ENCODE data around the gene RPS24. TPM values are rescaled to one million over a fixed set of nuclear protein-coding genes. Genes with fewer than 3 reads are reported as not detected.

The RPS24 gene
- total and polyA plus RNA-seq, 2 of the 8 experiments (the other 6 are each of a cell fraction or from before 2014, with no cell fraction given) = 2,128 to 3,943 TPM

DNA sequence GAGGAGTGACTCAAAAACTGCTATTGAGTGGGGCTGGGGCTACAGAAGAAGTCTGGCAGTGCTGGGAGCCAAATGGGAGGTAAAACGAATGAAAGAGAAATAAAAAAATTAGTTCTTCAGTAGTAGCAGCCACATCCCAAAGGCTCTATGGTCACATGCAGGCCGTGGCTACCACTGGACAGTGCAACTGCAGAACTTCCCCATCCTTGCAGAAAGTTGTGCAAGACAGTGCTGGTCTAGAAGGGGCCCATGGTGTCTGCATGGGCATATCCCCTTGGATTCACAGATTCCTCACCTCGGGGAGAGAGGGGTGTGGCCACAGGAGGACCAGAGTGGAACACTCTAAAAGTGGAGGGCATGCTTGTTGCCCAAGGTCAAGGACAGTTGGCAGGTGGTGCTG lies 47.6 kb downstream of the RPS24 start:
- POLR2A ChIA-PET (ENCODE audit: partially characterized antibody) = no interaction called here
- no peak for FAIRE-seq
- H3K4me2 ChIP-seq (ENCODE audit: insufficient read depth in 1 of 2, low read depth in 2 of 2, low read length in 2 of 2) = no peak overlapping the region

More for the DNA sequence above, 47.6 kb downstream of the RPS24 start:
- H2AK5ac ChIP-seq (ENCODE audit: low read depth, low read length) = no peak overlapping the region
- no peaks in the 10 kb centered on the region for H3K4me1 ChIP-seq (replicated peaks in 1 of 4; ENCODE audit: control insufficient read depth in 3 of 4, insufficient read depth in 4 of 4, low read length in 3 of 4)
- no peak overlapping the region for H2BK15ac ChIP-seq (ENCODE audit: low read length)
- no peak overlapping the region for H4K5ac ChIP-seq (ENCODE audit: insufficient read length, low read depth, low read length)
- no peak overlapping the region for H2BK120ac ChIP-seq (replicated peaks; ENCODE audit: low read depth, low read length)
- no peak overlapping the region for H2AFZ ChIP-seq (ENCODE audit: low read length)
- no peaks in the 10 kb centered on the region for H4K20me1 ChIP-seq (replicated peaks in 1 of 2; ENCODE audit: control insufficient read depth in 1 of 2, insufficient read depth in 2 of 2, low read length in 2 of 2)
- H3K79me1 ChIP-seq (ENCODE audit: low read depth, low read length) = no peaks in the 10 kb centered on the region
- H3K4ac ChIP-seq (replicated peaks; ENCODE audit: insufficient read length, low read depth, low read length) = no peak overlapping the region
- H3K9me3 ChIP-seq (ENCODE audit: insufficient read depth in 2 of 2, low read depth in 1 of 2, low read length in 1 of 2) = peaks cover 4 to 5% of the 10 kb centered on the region in 2 experiments; a peak in 2 of 4 replicates
- H3K79me2 ChIP-seq (ENCODE audit: control insufficient read depth in 1 of 2, insufficient read depth in 2 of 2, low read length in 2 of 2) = no peaks in the 10 kb centered on the region
- no peaks in the 10 kb centered on the region for H3K23me2 ChIP-seq (ENCODE audit: low read depth, low read length)
- no peak overlapping the region for H2BK20ac ChIP-seq (ENCODE audit: low read length)
- no peaks in the 10 kb centered on the region for H3K36me3 ChIP-seq (ENCODE audit: control insufficient read depth in 2 of 4, insufficient read depth in 4 of 4, low read length in 3 of 4)
- DNase-seq (ENCODE audit: low read depth in 1 of 2, low spot score in 2 of 2) = no peak
- no peak overlapping the region for H2BK12ac ChIP-seq (ENCODE audit: low read depth, low read length)
- 65% methylated on average over 3 of the region's 3 CpGs; no CpG with 5 or more reads in 1 of the 2 experiments for WGBS, 2 experiments (ENCODE audit: extremely low coverage in 1 of 2, insufficient coverage in 1 of 2, insufficient read length in 1 of 2, insufficient replicate concordance in 2 of 2, low coverage in 1 of 2, low lambda C conversion rate in 2 of 2, missing lambda C conversion rate in 1 of 2)
- H3K4me3 ChIP-seq (ENCODE audit: extremely low read depth in 1 of 4, insufficient read depth in 2 of 4, low read depth in 3 of 4, low read length in 4 of 4) = no peak overlapping the region
- CTCF ChIA-PET (ENCODE audit: partially characterized antibody) = no interaction called here
- H3K14ac ChIP-seq (ENCODE audit: insufficient read length) = no peak overlapping the region
- no peak for TF ChIP-seq CHD2 (IDR thresholded peaks at IDR 0.05; ENCODE audit: low read length)
- no peak for TF ChIP-seq RNF2 (IDR thresholded peaks at IDR 0.05; ENCODE audit: borderline replicate concordance, low read depth, low read length, missing control alignments, poor library complexity, severe bottlenecking)
- no peak for TF ChIP-seq BRCA1 (IDR thresholded peaks at IDR 0.05; ENCODE audit: low read depth, low read length)
- no peak for TF ChIP-seq SP4 (IDR thresholded peaks at IDR 0.05; ENCODE audit: low read length)
- no peak for TF ChIP-seq HDAC2 (IDR thresholded peaks at IDR 0.05; ENCODE audit: borderline replicate concordance in 1 of 2, low read depth in 2 of 2, low read length in 2 of 2)
- TF ChIP-seq CBX5 (IDR thresholded peaks at IDR 0.05; ENCODE audit: low read depth, low read length) = no peak
- TF ChIP-seq TCF12 (IDR thresholded peaks at IDR 0.05; ENCODE audit: low read depth, low read length) = no peak
- TF ChIP-seq, protein P1, sequence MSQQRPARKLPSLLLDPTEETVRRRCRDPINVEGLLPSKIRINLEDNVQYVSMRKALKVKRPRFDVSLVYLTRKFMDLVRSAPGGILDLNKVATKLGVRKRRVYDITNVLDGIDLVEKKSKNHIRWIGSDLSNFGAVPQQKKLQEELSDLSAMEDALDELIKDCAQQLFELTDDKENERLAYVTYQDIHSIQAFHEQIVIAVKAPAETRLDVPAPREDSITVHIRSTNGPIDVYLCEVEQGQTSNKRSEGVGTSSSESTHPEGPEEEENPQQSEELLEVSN (IDR thresholded peaks at IDR 0.05) = no peak
- TF ChIP-seq RFX5 (IDR thresholded peaks at IDR 0.05; ENCODE audit: borderline replicate concordance, low read depth, low read length) = no peak
- TF ChIP-seq, protein P2, sequence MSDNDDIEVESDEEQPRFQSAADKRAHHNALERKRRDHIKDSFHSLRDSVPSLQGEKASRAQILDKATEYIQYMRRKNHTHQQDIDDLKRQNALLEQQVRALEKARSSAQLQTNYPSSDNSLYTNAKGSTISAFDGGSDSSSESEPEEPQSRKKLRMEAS (IDR thresholded peaks at IDR 0.05) = no peak
- TF ChIP-seq EGR1 (IDR thresholded peaks at IDR 0.05; ENCODE audit: borderline replicate concordance, low read depth, low read length) = no peak
- no peak for TF ChIP-seq SIRT6 (IDR thresholded peaks at IDR 0.05; ENCODE audit: low read length)
- no peak overlapping the region for H3K27ac ChIP-seq (ENCODE audit: low read depth, low read length)
- no peak overlapping the region for H3K56ac ChIP-seq (replicated peaks; ENCODE audit: insufficient read length, low read depth, low read length)
- H3K18ac ChIP-seq (ENCODE audit: extremely low read depth, low read length) = no peak overlapping the region
- H4K91ac ChIP-seq (replicated peaks; ENCODE audit: insufficient read length, low read length) = no peak overlapping the region
- no peaks in the 10 kb centered on the region for H3K27me3 ChIP-seq (replicated peaks in 1 of 4; ENCODE audit: control insufficient read depth in 3 of 4, extremely low read depth in 1 of 4, insufficient read depth in 3 of 4, low read length in 3 of 4)
- H3K9ac ChIP-seq (replicated peaks in 1 of 4; ENCODE audit: extremely low read depth in 1 of 4, low read depth in 3 of 4, low read length in 3 of 4) = no peak overlapping the region
- H4K8ac ChIP-seq (ENCODE audit: extremely low read depth, insufficient read depth, low read length) = no peak overlapping the region
- no peak overlapping the region for H2BK5ac ChIP-seq (ENCODE audit: low read depth, low read length)
- no peak overlapping the region for H3K23ac ChIP-seq (ENCODE audit: insufficient read length)
